WTC11 (cell line): ENCODE data around the gene CACNA2D1. TPM values are rescaled to one million over a fixed set of nuclear protein-coding genes. Genes with fewer than 3 reads are reported as not detected.

ENCODE experiments used
- ATAC-seq: fragments of 200-7000 bp; cut with Tn5 transposase; 2 replicates; pipeline ENCODE4 v1.10.0; 2021; ENCODE audit warnings: mild to moderate bottlenecking, moderate library complexity
- CTCF ChIA-PET: fragments of 300-600 bp; sonication (Branson Sonifier 250); formaldehyde crosslinking; loops from one replicate; lab custom pipeline; 2021; ENCODE audit warnings: antibody characterized with exemption; lab: Charles Lee
- POLR2A ChIA-PET: fragments of 350-600 bp; sonication (Branson Sonifier 250); formaldehyde crosslinking; loops from one replicate; lab custom pipeline; 2021; ENCODE audit warnings: antibody characterized with exemption; lab: Charles Lee
- DNase-seq: peaks from one replicate; pipeline ENCODE4 v3.0.0; 2021; ENCODE audit warnings: low spot score
- H3K27ac Mint-ChIP-seq: 2 replicates; pipeline ENCODE4 v1.8.0; 2021; ENCODE audit warnings: mixed read lengths
- H3K27me3 Mint-ChIP-seq: 2 replicates; pipeline ENCODE4 v1.8.0; 2021; ENCODE audit warnings: low read depth, mild to moderate bottlenecking, moderate library complexity, mixed read lengths
- H3K36me3 Mint-ChIP-seq: 2 replicates; pipeline ENCODE4 v1.8.0; 2021; ENCODE audit warnings: mixed read lengths
- H3K4me1 Mint-ChIP-seq: 2 replicates; pipeline ENCODE4 v1.8.0; 2022; ENCODE audit warnings: mixed read lengths
- H3K4me3 Mint-ChIP-seq: 2 replicates; pipeline ENCODE4 v1.8.0; 2021; ENCODE audit warnings: mild to moderate bottlenecking, moderate library complexity, mixed read lengths
- H3K9me3 Mint-ChIP-seq: 2 replicates; pipeline ENCODE4 v1.8.0; 2021; ENCODE audit warnings: mixed read lengths
- ATF1 ChIP-seq: sonication (generic); formaldehyde crosslinking; IDR thresholded peaks from 2 replicates; pipeline ENCODE4 v1.8.1; 2023; ENCODE audit warnings: mild to moderate bottlenecking, moderate library complexity, missing genetic modification reagents
- ESRRA ChIP-seq: sonication (generic); formaldehyde crosslinking; IDR thresholded peaks from 2 replicates; pipeline ENCODE4 v1.8.1; 2022; ENCODE audit warnings: mild to moderate bottlenecking, missing genetic modification reagents, borderline replicate concordance
- GABPB1 ChIP-seq: sonication (generic); formaldehyde crosslinking; IDR thresholded peaks from 2 replicates; pipeline ENCODE4 v1.8.1; 2023; ENCODE audit warnings: mild to moderate bottlenecking, missing genetic modification reagents
- JAZF1 ChIP-seq: fragments of 250-450 bp; sonication (Bioruptor Pico); IDR thresholded peaks from 2 replicates; pipeline ENCODE4 v1.9.0; 2021; ENCODE audit warnings: moderate library complexity, mild to moderate bottlenecking, inconsistent platforms
- NR3C1 ChIP-seq: sonication (generic); formaldehyde crosslinking; conservative IDR thresholded peaks from 2 replicates; pipeline ENCODE4 v1.8.1; 2023; ENCODE audit warnings: low read depth, mild to moderate bottlenecking, missing genetic modification reagents
- OVOL2 ChIP-seq: fragments of 250-450 bp; sonication (Bioruptor Pico); IDR thresholded peaks from 2 replicates; pipeline ENCODE4 v1.9.0; 2021; ENCODE audit warnings: mild to moderate bottlenecking, borderline replicate concordance
- SMAD4 ChIP-seq: sonication (generic); formaldehyde crosslinking; IDR thresholded peaks from 2 replicates; pipeline ENCODE4 v1.8.0; 2022; ENCODE audit warnings: mild to moderate bottlenecking, missing genetic modification reagents
- SOX15 ChIP-seq: fragments of 250-450 bp; sonication (Bioruptor Pico); IDR thresholded peaks from 2 replicates; pipeline ENCODE4 v1.9.0; 2021; ENCODE audit warnings: mild to moderate bottlenecking
- TCF7 ChIP-seq: sonication (generic); formaldehyde crosslinking; IDR thresholded peaks from 2 replicates; pipeline ENCODE4 v1.8.0; 2022; ENCODE audit warnings: mild to moderate bottlenecking, low read depth, missing genetic modification reagents, moderate library complexity
- TEAD4 ChIP-seq: sonication (generic); formaldehyde crosslinking; IDR thresholded peaks from 2 replicates; pipeline ENCODE4 v1.8.0; 2022; ENCODE audit warnings: mild to moderate bottlenecking, missing genetic modification reagents
- ZBTB21 ChIP-seq: sonication (generic); formaldehyde crosslinking; IDR thresholded peaks from 2 replicates; pipeline ENCODE4 v1.8.1; 2023; ENCODE audit warnings: mild to moderate bottlenecking, missing genetic modification reagents, borderline replicate concordance
- ZNF138 ChIP-seq: sonication (generic); formaldehyde crosslinking; conservative IDR thresholded peaks from 2 replicates; pipeline ENCODE4 v1.8.1; 2022; ENCODE audit warnings: mild to moderate bottlenecking, moderate library complexity, missing genetic modification reagents
- ZNF263 ChIP-seq: sonication (generic); formaldehyde crosslinking; IDR thresholded peaks from 2 replicates; pipeline ENCODE4 v1.8.1; 2022; ENCODE audit warnings: low read depth, mild to moderate bottlenecking, moderate library complexity, missing genetic modification reagents
- ZNF416 ChIP-seq: fragments of 250-450 bp; sonication (Bioruptor Pico); IDR thresholded peaks from 2 replicates; pipeline ENCODE4 v1.9.0; 2021; ENCODE audit warnings: mild to moderate bottlenecking, inconsistent platforms
- total RNA-seq: library from RNA; stranded (reverse); gene quantifications from 3 replicates; pipeline ENCODE4 v1.2.3, GENCODE V29; 2021
- TF ChIP-seq, protein P1 (sequence below): sonication (generic); formaldehyde crosslinking; IDR thresholded peaks from 2 replicates; pipeline ENCODE4 v1.8.0; 2022; ENCODE audit warnings: missing genetic modification reagents
- TF ChIP-seq, protein P2 (sequence below): sonication (generic); formaldehyde crosslinking; IDR thresholded peaks from 2 replicates; pipeline ENCODE4 v1.8.0; 2022; ENCODE audit warnings: mild to moderate bottlenecking, missing genetic modification reagents
- TF ChIP-seq, protein P3 (sequence below): sonication (generic); formaldehyde crosslinking; IDR thresholded peaks from 2 replicates; pipeline ENCODE4 v1.8.0; 2022; ENCODE audit warnings: mild to moderate bottlenecking, missing genetic modification reagents
- TF ChIP-seq, protein P4 (sequence below): sonication (generic); formaldehyde crosslinking; IDR thresholded peaks from 2 replicates; pipeline ENCODE4 v1.8.1; 2023; ENCODE audit warnings: mild to moderate bottlenecking, missing genetic modification reagents
- TF ChIP-seq, protein P5 (sequence below): sonication (generic); formaldehyde crosslinking; IDR thresholded peaks from 2 replicates; pipeline ENCODE4 v1.8.1; 2022; ENCODE audit warnings: low read depth, mild to moderate bottlenecking, moderate library complexity, missing genetic modification reagents, borderline replicate concordance
- TF ChIP-seq, protein P6 (sequence below): sonication (generic); formaldehyde crosslinking; IDR thresholded peaks from 2 replicates; pipeline ENCODE4 v1.8.1; 2023; ENCODE audit warnings: mild to moderate bottlenecking, missing genetic modification reagents, moderate library complexity

Gene CACNA2D1
- total RNA-seq, 1 experiment from 2014 or later, result 33.3 TPM

DNA sequence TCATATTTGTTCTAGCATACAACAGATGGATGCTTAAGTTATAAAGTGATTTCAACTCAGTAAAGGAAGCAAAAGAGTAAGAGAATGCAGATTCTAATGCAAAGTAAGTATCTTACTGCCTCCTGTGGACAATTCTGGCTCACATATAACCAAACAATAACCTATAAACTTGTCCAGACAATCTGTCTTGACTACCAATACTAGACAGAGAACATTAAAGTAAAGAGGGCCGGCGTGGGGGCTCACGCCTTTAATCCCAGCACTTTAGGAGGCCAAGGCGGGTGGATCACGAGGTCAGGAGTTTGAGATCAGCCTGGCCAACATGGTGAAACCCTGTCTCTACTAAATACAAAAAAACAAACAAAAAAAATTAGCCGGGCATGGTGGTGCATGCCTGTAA is 329.3 kb downstream of the CACNA2D1 start (continued):
- TF ChIP-seq, protein P1, sequence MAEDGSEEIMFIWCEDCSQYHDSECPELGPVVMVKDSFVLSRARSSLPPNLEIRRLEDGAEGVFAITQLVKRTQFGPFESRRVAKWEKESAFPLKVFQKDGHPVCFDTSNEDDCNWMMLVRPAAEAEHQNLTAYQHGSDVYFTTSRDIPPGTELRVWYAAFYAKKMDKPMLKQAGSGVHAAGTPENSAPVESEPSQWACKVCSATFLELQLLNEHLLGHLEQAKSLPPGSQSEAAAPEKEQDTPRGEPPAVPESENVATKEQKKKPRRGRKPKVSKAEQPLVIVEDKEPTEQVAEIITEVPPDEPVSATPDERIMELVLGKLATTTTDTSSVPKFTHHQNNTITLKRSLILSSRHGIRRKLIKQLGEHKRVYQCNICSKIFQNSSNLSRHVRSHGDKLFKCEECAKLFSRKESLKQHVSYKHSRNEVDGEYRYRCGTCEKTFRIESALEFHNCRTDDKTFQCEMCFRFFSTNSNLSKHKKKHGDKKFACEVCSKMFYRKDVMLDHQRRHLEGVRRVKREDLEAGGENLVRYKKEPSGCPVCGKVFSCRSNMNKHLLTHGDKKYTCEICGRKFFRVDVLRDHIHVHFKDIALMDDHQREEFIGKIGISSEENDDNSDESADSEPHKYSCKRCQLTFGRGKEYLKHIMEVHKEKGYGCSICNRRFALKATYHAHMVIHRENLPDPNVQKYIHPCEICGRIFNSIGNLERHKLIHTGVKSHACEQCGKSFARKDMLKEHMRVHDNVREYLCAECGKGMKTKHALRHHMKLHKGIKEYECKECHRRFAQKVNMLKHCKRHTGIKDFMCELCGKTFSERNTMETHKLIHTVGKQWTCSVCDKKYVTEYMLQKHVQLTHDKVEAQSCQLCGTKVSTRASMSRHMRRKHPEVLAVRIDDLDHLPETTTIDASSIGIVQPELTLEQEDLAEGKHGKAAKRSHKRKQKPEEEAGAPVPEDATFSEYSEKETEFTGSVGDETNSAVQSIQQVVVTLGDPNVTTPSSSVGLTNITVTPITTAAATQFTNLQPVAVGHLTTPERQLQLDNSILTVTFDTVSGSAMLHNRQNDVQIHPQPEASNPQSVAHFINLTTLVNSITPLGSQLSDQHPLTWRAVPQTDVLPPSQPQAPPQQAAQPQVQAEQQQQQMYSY (CRISPR knock-in tag), result no peak
- no peak for TF ChIP-seq ATF1 (CRISPR knock-in tag)

DNA sequence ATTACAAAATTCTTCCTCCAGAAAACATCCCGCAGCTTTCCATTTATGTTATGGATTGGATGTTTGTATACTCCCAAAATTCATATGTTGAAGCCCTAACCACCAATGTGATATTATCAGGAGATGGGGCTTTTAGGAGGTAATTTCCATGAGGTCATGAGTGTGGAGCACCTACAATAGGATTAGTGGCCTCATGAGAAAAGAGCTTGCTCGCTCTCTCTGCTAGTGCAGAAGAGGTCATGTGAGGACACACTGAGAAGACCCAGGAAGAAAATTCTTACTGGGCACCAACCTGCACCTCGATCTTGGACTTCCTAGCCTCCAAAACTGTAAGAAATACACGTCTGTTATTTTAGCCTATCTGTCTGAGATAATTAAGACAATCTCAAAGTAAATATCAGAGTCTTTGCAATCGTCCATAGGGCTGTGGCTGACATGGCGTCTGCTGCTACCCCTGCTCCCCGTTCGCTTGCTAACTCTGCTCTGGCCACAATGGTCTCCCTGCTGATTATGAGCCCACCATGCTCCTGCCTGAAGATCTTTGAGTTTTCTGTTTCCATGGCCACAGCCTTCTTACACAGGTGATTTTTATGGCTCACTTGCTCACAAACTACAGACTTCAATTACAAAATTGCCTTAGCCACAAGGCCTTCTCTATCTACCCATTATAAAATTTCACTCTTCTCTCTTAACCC is 333.3 kb downstream of the CACNA2D1 start:
- 0 out of 2 replicates have a peak overlapping the region, but pooled peaks have one; percentile 0 for H3K27ac Mint-ChIP-seq
- ChIA-PET POLR2A (no interaction called here), CTCF (no interaction called here)
- no peaks in the 10 kb centered on the region for H3K27me3 Mint-ChIP-seq
- H3K4me3 Mint-ChIP-seq, result no peak overlapping the region
- peak; percentile 78 for ATAC-seq
- H3K4me1 Mint-ChIP-seq, result peaks cover 13% of the 10 kb centered on the region
- no peaks in the 10 kb centered on the region for H3K9me3 Mint-ChIP-seq
- H3K36me3 Mint-ChIP-seq, result no peaks in the 10 kb centered on the region
- TF ChIP-seq, protein P2, sequence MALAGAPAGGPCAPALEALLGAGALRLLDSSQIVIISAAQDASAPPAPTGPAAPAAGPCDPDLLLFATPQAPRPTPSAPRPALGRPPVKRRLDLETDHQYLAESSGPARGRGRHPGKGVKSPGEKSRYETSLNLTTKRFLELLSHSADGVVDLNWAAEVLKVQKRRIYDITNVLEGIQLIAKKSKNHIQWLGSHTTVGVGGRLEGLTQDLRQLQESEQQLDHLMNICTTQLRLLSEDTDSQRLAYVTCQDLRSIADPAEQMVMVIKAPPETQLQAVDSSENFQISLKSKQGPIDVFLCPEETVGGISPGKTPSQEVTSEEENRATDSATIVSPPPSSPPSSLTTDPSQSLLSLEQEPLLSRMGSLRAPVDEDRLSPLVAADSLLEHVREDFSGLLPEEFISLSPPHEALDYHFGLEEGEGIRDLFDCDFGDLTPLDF (CRISPR knock-in tag), result no peak
- TF ChIP-seq, protein P3, sequence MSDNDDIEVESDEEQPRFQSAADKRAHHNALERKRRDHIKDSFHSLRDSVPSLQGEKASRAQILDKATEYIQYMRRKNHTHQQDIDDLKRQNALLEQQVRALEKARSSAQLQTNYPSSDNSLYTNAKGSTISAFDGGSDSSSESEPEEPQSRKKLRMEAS (CRISPR knock-in tag), result no peak
- TF ChIP-seq ZBTB21 (CRISPR knock-in tag) (no peak), ZNF138 (CRISPR knock-in tag) (no peak), ZNF416 (CRISPR knock-in tag) (no peak), SOX15 (no peak), NR3C1 (CRISPR knock-in tag) (no peak)
- TF ChIP-seq, protein P4, sequence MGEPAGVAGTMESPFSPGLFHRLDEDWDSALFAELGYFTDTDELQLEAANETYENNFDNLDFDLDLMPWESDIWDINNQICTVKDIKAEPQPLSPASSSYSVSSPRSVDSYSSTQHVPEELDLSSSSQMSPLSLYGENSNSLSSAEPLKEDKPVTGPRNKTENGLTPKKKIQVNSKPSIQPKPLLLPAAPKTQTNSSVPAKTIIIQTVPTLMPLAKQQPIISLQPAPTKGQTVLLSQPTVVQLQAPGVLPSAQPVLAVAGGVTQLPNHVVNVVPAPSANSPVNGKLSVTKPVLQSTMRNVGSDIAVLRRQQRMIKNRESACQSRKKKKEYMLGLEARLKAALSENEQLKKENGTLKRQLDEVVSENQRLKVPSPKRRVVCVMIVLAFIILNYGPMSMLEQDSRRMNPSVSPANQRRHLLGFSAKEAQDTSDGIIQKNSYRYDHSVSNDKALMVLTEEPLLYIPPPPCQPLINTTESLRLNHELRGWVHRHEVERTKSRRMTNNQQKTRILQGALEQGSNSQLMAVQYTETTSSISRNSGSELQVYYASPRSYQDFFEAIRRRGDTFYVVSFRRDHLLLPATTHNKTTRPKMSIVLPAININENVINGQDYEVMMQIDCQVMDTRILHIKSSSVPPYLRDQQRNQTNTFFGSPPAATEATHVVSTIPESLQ, result no peak
- DNase-seq, result no peak

DNA sequence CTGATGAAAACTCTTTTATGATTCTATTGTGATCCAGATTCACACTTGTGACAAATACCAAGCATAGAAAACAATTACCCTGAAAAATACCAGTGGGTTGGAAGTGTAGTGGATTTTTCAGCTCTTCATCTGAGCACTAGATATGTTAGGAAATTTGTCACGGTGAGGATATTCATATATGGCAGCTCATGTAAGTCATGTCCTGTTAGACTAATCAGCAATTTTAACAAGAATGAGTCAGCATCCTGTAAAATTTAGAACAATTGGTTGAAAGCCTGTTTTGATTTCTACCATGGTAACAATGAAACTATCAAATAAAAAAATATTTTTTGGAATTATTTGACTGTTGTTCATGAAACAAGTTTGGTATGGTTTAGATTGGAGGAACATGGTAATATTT is 334.3 kb downstream of the CACNA2D1 start:
- ATAC-seq, result no peak
- H3K27ac Mint-ChIP-seq, result peak overlapping the region; percentile 57; the same call in 1 of the 2 replicates
- POLR2A ChIA-PET, result no interaction called here
- TF ChIP-seq GABPB1 (CRISPR knock-in tag), result no peak
- TF ChIP-seq ZNF263 (CRISPR knock-in tag), result no peak
- TF ChIP-seq, protein P2 (CRISPR knock-in tag), result no peak
- no peak for TF ChIP-seq ZNF138 (CRISPR knock-in tag)
- TF ChIP-seq TEAD4 (CRISPR knock-in tag), result no peak
- TF ChIP-seq OVOL2 (CRISPR knock-in tag), result no peak
- TF ChIP-seq, protein P5, sequence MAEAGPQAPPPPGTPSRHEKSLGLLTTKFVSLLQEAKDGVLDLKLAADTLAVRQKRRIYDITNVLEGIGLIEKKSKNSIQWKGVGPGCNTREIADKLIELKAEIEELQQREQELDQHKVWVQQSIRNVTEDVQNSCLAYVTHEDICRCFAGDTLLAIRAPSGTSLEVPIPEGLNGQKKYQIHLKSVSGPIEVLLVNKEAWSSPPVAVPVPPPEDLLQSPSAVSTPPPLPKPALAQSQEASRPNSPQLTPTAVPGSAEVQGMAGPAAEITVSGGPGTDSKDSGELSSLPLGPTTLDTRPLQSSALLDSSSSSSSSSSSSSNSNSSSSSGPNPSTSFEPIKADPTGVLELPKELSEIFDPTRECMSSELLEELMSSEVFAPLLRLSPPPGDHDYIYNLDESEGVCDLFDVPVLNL (CRISPR knock-in tag), result no peak
- no peak for TF ChIP-seq TCF7 (CRISPR knock-in tag)
- TF ChIP-seq, protein P6, sequence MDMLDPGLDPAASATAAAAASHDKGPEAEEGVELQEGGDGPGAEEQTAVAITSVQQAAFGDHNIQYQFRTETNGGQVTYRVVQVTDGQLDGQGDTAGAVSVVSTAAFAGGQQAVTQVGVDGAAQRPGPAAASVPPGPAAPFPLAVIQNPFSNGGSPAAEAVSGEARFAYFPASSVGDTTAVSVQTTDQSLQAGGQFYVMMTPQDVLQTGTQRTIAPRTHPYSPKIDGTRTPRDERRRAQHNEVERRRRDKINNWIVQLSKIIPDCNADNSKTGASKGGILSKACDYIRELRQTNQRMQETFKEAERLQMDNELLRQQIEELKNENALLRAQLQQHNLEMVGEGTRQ (CRISPR knock-in tag), result no peak
- no peak for TF ChIP-seq SMAD4
- no peak for TF ChIP-seq ESRRA (CRISPR knock-in tag)
- TF ChIP-seq ZBTB21 (CRISPR knock-in tag), result no peak
- TF ChIP-seq JAZF1 (CRISPR knock-in tag), result no peak

More for the DNA sequence above, 334.3 kb downstream of the CACNA2D1 start:
- CTCF ChIA-PET, result no interaction called here
- H3K4me1 Mint-ChIP-seq, result peaks cover 13% of the 10 kb centered on the region
- DNase-seq, result no peak
- H3K36me3 Mint-ChIP-seq, result no peaks in the 10 kb centered on the region
- H3K9me3 Mint-ChIP-seq, result no peaks in the 10 kb centered on the region
- H3K4me3 Mint-ChIP-seq, result no peak overlapping the region
- no peaks in the 10 kb centered on the region for H3K27me3 Mint-ChIP-seq
